ENCODE measurements around the gene GRAMD4. TPM values are rescaled to one million over a fixed set of nuclear protein-coding genes. Genes with fewer than 3 reads are reported as not detected.

The GRAMD4 gene
- total RNA-seq, 2 experiments from 2014 or later, result 46.9 to 52.4 TPM

- BruUV-seq (replicated peaks), result no TSS peak
- ChIA-PET POLR2A (no interaction called here), CTCF (ENCODE audit: unreplicated experiment) (no interaction called here)
- TF ChIP-seq CTCF (conservative IDR thresholded peaks at IDR 0.05; ENCODE audit: low read length), result no peak
- no peak for TF ChIP-seq EZH2phosphoT487 (IDR thresholded peaks at IDR 0.05; ENCODE audit: borderline replicate concordance, low read depth, low read length)
- Histone ChIP-seq H3K4me1 (ENCODE audit: insufficient read depth, low read length, poor library complexity, severe bottlenecking) (no peaks in the 10 kb centered on the region), H2AFZ (ENCODE audit: low read length) (no peak overlapping the region), H3K4me3 (ENCODE audit: low read depth, low read length, poor library complexity, severe bottlenecking) (no peak overlapping the region), H3K9me2 (ENCODE audit: insufficient read depth, low read length) (no peaks in the 10 kb centered on the region), H3K36me3 (ENCODE audit: insufficient read depth, low read length) (peaks cover 40% of the 10 kb centered on the region; the same call in 1 of the 2 replicates), H3K79me2 (ENCODE audit: insufficient read depth, low read depth, low read length) (no peaks in the 10 kb centered on the region), H3K27ac (ENCODE audit: low read depth, low read length, poor library complexity, severe bottlenecking) (no peak overlapping the region), H4K20me1 (ENCODE audit: insufficient read depth, low read length) (no peaks in the 10 kb centered on the region), H3K9me3 (ENCODE audit: low read length) (no peaks in the 10 kb centered on the region), H3K4me2 (ENCODE audit: low read length) (no peak overlapping the region)
- DNase-seq (ENCODE audit: low spot score), result no peak
- intact Hi-C loops (cut with micrococcal nuclease; ENCODE audit: unreplicated experiment), result no loop called here
Measured at GRCh38 chr22:46694416-46695170, 74.4 kb downstream of the GRAMD4 start.

- H3K27ac ChIP-seq (ENCODE audit: low read depth, low read length, poor library complexity, severe bottlenecking), result no peak overlapping the region
- TF ChIP-seq CTCF (conservative IDR thresholded peaks at IDR 0.05; ENCODE audit: low read length), result no peak
- TF ChIP-seq EZH2phosphoT487 (IDR thresholded peaks at IDR 0.05; ENCODE audit: borderline replicate concordance, low read depth, low read length), result no peak
- H3K4me2 ChIP-seq (ENCODE audit: low read length), result no peak overlapping the region
- ChIA-PET POLR2A (no interaction called here), CTCF (ENCODE audit: unreplicated experiment) (no interaction called here)
- no peak overlapping the region for H2AFZ ChIP-seq (ENCODE audit: low read length)
- H3K9me3 ChIP-seq (ENCODE audit: low read length), result no peaks in the 10 kb centered on the region
- no peaks in the 10 kb centered on the region for H3K79me2 ChIP-seq (ENCODE audit: insufficient read depth, low read depth, low read length)
- H4K20me1 ChIP-seq (ENCODE audit: insufficient read depth, low read length), result no peaks in the 10 kb centered on the region
- DNase-seq (ENCODE audit: low spot score), result no peak
- intact Hi-C loops (cut with micrococcal nuclease; ENCODE audit: unreplicated experiment), result no loop called here
- H3K4me1 ChIP-seq (ENCODE audit: insufficient read depth, low read length, poor library complexity, severe bottlenecking), result no peaks in the 10 kb centered on the region
- H3K36me3 ChIP-seq (ENCODE audit: insufficient read depth, low read length), result peaks cover 39% of the 10 kb centered on the region; the same call in 1 of the 2 replicates
- H3K4me3 ChIP-seq (ENCODE audit: low read depth, low read length, poor library complexity, severe bottlenecking), result no peak overlapping the region
- no TSS peak for BruUV-seq (replicated peaks)
- H3K9me2 ChIP-seq (ENCODE audit: insufficient read depth, low read length), result no peaks in the 10 kb centered on the region
Measured at GRCh38 chr22:46695346-46696228, 75.4 kb downstream of the GRAMD4 start.

GRCh38 chr22:46696229-46696518 lies 76.0 kb downstream of the GRAMD4 start:
- BruUV-seq (replicated peaks), result no TSS peak
- H3K9me2 ChIP-seq (ENCODE audit: insufficient read depth, low read length), result no peaks in the 10 kb centered on the region
- intact Hi-C loops (cut with micrococcal nuclease; ENCODE audit: unreplicated experiment), result no loop called here
- ChIA-PET CTCF (ENCODE audit: unreplicated experiment) (no interaction called here), POLR2A (no interaction called here)
- H3K4me1 ChIP-seq (ENCODE audit: insufficient read depth, low read length, poor library complexity, severe bottlenecking), result no peaks in the 10 kb centered on the region
- H3K27ac ChIP-seq (ENCODE audit: low read depth, low read length, poor library complexity, severe bottlenecking), result no peak overlapping the region
- DNase-seq (ENCODE audit: low spot score), result no peak
- H3K79me2 ChIP-seq (ENCODE audit: insufficient read depth, low read depth, low read length), result no peaks in the 10 kb centered on the region
- H3K4me2 ChIP-seq (ENCODE audit: low read length), result no peak overlapping the region
- H4K20me1 ChIP-seq (ENCODE audit: insufficient read depth, low read length), result no peaks in the 10 kb centered on the region
- TF ChIP-seq EZH2phosphoT487 (IDR thresholded peaks at IDR 0.05; ENCODE audit: borderline replicate concordance, low read depth, low read length) (no peak), CTCF (conservative IDR thresholded peaks at IDR 0.05; ENCODE audit: low read length) (no peak)
- no peaks in the 10 kb centered on the region for H3K9me3 ChIP-seq (ENCODE audit: low read length)
- no peak overlapping the region for H2AFZ ChIP-seq (ENCODE audit: low read length)
- H3K36me3 ChIP-seq (ENCODE audit: insufficient read depth, low read length), result peaks cover 41% of the 10 kb centered on the region; the same call in 1 of the 2 replicates
- no peak overlapping the region for H3K4me3 ChIP-seq (ENCODE audit: low read depth, low read length, poor library complexity, severe bottlenecking)
